Tongue (tissue), 2 donors: ENCODE data around the gene GRIN1. TPM values are rescaled to one million over a fixed set of nuclear protein-coding genes. Genes with fewer than 3 reads are reported as not detected.
A peak's percentile ranks its signal among the peaks of the same experiment; 100 is the strongest.

ENCODE experiments used
- DNase-seq: peaks from one replicate; pipeline ENCODE4 v3.0.0-alpha.2; 2015
- total RNA-seq: library from RNA; depleted of rRNA; stranded (reverse); fragments of >200 nt; gene quantifications from one replicate; pipeline ENCODE4 v1.2.3, GENCODE V29; 2014

The GRIN1 gene
- 1.1 TPM for total RNA-seq

GRCh38 chr9:137138722-137139467, at the start of gene GRIN1:
TSS of gene GRIN1 (plus strand) at chr9:137139154. CDS start at chr9:137139487, 333 bp downstream.
- peak; percentile 71 for DNase-seq

- no peak for DNase-seq
Measured at GRCh38 chr9:137089232-137089947, 49.6 kb upstream of the GRIN1 start.

GRCh38 chr9:137095664-137096517, 43.1 kb upstream of the GRIN1 start:
- no peak for DNase-seq

GRCh38 chr9:137096785-137097546, 42.0 kb upstream of the GRIN1 start:
- DNase-seq: no peak

GRCh38 chr9:137097761-137098462, 41.0 kb upstream of the GRIN1 start:
- DNase-seq: no peak

GRCh38 chr9:137099231-137099630, 39.7 kb upstream of the GRIN1 start:
- no peak for DNase-seq

GRCh38 chr9:137103206-137103999, 35.6 kb upstream of the GRIN1 start:
- DNase-seq: no peak

GRCh38 chr9:137105814-137106661, 32.9 kb upstream of the GRIN1 start:
- no peak for DNase-seq

GRCh38 chr9:137106662-137107250, 32.2 kb upstream of the GRIN1 start:
- no peak for DNase-seq

GRCh38 chr9:137107312-137107921, 31.5 kb upstream of the GRIN1 start:
- DNase-seq: no peak

- no peak for DNase-seq
Measured at GRCh38 chr9:137107982-137108381, 31.0 kb upstream of the GRIN1 start.

- DNase-seq: no peak
Measured at GRCh38 chr9:137108608-137109249, 30.2 kb upstream of the GRIN1 start.

GRCh38 chr9:137109250-137110146, 29.5 kb upstream of the GRIN1 start:
- DNase-seq: no peak

- no peak for DNase-seq
Measured at GRCh38 chr9:137110147-137110910, 28.6 kb upstream of the GRIN1 start.

- DNase-seq: no peak
Measured at GRCh38 chr9:137110911-137111787, 27.8 kb upstream of the GRIN1 start.
